ENCODE data around the gene LENG9.
A peak's percentile ranks its signal among the peaks of the same experiment; 100 is the strongest.

The LENG9 gene

DNA sequence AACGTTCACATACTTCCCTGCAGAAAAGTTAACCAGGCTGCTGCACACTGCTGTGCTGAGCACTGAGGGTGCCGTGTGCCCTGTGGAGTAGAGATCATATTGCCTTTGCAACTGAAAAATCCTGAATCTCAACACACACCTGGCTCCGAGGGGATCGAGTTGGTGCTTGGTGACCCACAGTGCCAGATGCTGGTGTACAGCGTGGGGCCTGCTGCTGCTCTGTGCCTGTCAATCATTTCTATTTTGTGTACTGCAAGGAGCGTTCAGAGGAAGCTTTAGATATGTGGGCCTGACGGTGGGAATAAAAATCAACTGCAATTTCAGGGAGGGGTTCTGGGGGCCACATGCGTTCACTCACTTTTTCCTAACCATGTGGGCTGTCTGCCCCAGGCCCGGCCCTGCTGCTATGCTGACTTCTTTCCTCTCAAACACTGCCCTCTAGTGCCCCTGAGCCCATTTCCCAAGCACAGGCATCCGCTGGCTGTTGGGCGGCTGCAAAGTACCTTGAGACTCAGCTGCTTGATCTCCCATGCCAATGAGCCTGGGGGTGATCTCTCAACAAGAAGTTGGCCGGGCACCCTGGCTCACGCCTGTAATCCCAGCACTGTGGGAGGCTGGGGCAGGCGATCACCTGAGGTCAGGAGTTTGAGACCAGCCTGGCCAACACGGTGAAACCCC, 24.3 kb downstream of the LENG9 start:
- peak; percentile 44 for ATAC-seq
- H3K4me3 Mint-ChIP-seq: no peak overlapping the region
- DNase-seq (ENCODE audit: low spot score in 2 of 2): no peak
- H3K27ac Mint-ChIP-seq: no peak overlapping the region
- peaks cover 57% of the 10 kb centered on the region for H3K36me3 Mint-ChIP-seq
- H3K4me1 Mint-ChIP-seq: peaks cover 15% of the 10 kb centered on the region
- H3K9me3 Mint-ChIP-seq: no peaks in the 10 kb centered on the region

DNA sequence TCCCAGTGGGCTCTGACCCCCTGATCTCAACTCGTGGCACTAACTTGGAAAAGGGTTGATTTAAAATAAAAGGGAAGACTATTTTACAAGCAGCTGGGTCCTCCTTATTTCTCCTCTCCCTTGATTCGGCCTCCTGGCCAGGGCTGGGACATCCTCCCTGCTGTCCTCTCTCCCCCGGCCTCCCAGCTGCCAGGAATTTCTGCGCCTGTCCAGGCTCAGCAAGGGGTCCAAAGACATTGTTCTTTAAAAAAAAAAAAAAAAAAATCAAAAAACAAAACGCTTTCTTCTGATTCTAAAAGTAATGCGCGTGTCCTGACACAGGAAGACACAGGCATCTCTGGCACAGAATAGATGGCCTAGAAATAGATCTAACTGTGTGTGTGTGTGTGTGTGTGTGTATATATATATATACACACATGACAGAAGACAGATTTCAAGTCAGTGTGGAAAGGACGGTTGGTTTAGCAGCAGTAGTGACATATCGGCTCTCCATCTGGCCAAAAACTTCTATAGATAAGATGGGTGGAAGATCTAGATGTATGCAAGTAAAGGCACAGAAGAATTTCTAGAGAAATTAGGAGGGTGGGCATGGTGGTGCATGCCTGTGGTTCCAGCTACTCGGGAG, 26.8 kb downstream of the LENG9 start:
- peaks cover 34% of the 10 kb centered on the region for H3K36me3 Mint-ChIP-seq
- H3K4me3 Mint-ChIP-seq: no peak overlapping the region
- H3K27ac Mint-ChIP-seq: peak overlapping the region; percentile 54
- ATAC-seq (no peak), DNase-seq (ENCODE audit: low spot score in 2 of 2) (no peak)
- peaks cover 15% of the 10 kb centered on the region for H3K4me1 Mint-ChIP-seq
- H3K9me3 Mint-ChIP-seq: no peaks in the 10 kb centered on the region

DNA sequence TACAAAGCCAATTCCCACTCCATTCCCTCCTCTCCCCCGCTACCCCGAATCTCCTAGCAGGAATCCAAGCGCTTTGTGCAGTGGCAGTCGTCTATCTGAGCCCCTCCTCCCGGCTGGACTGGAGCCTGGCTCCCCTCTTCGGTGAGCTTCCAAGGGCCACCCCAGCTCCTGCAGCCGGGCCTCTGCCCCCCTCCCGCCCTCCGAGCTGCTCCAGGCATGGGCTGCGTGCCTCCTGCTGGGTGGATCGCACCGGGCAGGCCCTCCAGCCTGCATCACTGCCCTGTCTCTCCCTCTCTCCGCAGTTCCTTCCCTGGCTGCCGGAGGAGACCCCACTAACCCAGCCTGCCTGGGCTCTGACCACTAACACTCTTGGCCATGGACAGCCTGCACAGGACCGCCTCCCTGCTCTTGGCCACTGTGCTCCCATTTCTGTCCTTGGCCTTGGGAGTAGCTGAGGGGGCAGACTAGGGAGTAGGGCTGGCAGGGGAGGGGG, 27.5 kb downstream of the LENG9 start:
- Mint-ChIP-seq H3K36me3 (peaks cover 27% of the 10 kb centered on the region), H3K9me3 (no peaks in the 10 kb centered on the region), H3K4me3 (no peak overlapping the region), H3K27ac (peak overlapping the region; percentile 54), H3K4me1 (peaks cover 20% of the 10 kb centered on the region)
- DNase-seq (ENCODE audit: low spot score in 2 of 2) (no peak), ATAC-seq (no peak)

DNA sequence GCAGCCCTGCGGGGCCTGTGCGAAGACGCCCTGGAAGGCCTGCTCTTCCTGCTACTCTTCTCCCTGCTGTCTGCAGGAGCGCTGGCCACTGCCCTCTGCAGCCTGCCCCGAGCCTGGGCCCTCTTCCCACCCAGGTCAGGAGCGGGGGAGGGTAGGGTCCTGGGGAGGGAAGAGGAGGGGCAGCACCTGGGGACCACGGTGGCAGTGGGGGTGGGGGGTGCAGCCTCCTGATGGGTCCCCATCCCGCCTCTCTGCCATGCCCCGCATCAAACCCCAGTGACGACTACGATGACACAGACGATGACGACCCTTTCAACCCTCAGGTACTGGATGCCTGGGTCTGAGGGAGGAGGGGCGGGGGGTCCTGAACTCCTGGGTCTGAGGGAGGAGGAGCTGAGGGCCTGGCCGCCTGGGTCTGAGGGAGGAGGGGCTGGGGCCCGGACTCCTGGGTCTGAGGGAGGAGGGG, 28.0 kb downstream of the LENG9 start:
- no peaks in the 10 kb centered on the region for H3K9me3 Mint-ChIP-seq

DNA sequence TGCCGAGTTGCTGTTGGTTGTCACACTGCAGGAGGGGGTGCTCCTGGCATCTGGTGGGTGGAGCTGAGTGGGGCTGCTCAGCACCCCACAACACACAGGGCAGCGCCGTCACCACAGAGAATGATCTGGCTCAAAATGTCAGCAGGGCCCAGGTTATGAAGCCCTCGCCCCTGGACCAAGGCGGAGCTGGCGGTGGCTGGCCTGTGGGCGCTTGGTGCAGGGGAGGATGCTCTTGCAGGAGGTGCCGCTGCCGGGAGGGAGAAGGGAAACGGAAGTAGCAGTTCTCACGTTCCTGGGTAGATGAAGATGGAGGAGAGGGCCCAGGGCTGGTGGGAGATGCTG, 28.7 kb downstream of the LENG9 start:
- Mint-ChIP-seq H3K4me3 (peak overlapping the region; percentile 28), H3K4me1 (peaks cover 25% of the 10 kb centered on the region), H3K9me3 (no peaks in the 10 kb centered on the region), H3K27ac (peak overlapping the region; percentile 32), H3K36me3 (peaks cover 18% of the 10 kb centered on the region)
- DNase-seq (ENCODE audit: low spot score in 2 of 2): no peak
- no peak for ATAC-seq

More for the DNA sequence above, 28.0 kb downstream of the LENG9 start:
- Mint-ChIP-seq H3K27ac (no peak overlapping the region), H3K36me3 (peaks cover 24% of the 10 kb centered on the region), H3K4me3 (no peak overlapping the region), H3K4me1 (peaks cover 25% of the 10 kb centered on the region)
- DNase-seq (ENCODE audit: low spot score in 2 of 2): no peak
- ATAC-seq: no peak

DNA sequence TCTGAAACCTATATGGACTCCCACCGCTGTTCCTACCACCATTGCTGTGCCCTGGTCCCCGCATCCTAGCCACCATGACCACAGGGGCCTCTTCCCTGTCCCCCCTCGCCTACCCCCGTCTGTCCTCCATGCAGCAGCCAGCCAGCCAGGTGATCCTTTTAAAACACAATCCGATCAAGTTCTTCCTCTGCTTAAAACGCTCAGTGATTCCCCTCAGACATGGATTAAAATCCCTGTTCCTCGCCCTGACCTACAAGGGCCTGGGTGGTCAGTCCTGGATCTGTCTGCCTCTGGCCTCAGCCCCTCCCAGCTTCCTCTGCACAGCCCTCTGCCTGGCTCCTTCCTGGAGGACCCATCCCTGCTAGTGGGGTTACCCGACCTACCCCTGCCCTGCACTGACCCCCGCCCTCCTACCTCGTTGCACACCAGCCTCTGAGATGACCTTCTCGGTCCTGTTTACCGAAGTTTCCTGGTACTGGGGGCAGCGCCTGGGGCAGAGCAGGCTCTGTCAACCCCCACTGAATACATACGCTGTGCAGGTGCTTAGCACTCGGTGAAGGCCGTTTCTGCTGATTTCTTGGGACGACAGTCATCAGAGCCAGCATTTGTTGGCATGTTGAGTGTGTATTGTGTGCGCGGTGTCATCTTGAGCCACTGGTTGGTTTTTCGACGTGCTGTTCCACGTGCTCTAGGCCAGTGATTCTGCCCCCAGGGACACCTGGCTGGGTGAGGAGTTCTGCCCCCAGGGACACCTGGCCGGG, 29.3 kb downstream of the LENG9 start:
- Mint-ChIP-seq H3K9me3 (no peaks in the 10 kb centered on the region), H3K27ac (peak overlapping the region; percentile 32), H3K4me1 (peaks cover 27% of the 10 kb centered on the region), H3K36me3 (peaks cover 14% of the 10 kb centered on the region), H3K4me3 (peak overlapping the region; percentile 28)
- ATAC-seq (no peak), DNase-seq (ENCODE audit: low spot score in 2 of 2) (no peak)

DNA sequence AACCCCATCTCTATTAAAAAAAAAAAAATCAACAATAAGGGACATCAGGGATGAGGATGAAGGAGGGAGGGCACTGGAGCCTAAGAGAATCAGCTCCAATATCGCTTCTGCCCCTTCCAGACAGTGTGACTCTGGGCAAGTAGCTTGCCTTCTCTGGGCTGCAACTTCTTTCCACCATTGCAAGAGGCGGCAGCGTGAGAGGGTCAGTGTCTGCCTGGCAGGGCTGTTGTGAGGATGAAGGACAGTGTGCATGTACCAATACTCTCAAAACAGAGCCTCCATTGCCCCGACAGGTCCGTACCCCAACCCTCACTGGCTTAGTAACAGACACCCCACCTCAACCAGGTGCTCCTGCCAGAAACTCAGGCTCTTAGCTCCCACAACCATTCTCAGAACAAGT, 29.9 kb downstream of the LENG9 start:
- no peak for ATAC-seq
- Mint-ChIP-seq H3K4me1 (peaks cover 31% of the 10 kb centered on the region), H3K36me3 (peaks cover 14% of the 10 kb centered on the region), H3K27ac (no peak overlapping the region), H3K4me3 (no peak overlapping the region), H3K9me3 (no peaks in the 10 kb centered on the region)
- no peak for DNase-seq (ENCODE audit: low spot score in 2 of 2)

DNA sequence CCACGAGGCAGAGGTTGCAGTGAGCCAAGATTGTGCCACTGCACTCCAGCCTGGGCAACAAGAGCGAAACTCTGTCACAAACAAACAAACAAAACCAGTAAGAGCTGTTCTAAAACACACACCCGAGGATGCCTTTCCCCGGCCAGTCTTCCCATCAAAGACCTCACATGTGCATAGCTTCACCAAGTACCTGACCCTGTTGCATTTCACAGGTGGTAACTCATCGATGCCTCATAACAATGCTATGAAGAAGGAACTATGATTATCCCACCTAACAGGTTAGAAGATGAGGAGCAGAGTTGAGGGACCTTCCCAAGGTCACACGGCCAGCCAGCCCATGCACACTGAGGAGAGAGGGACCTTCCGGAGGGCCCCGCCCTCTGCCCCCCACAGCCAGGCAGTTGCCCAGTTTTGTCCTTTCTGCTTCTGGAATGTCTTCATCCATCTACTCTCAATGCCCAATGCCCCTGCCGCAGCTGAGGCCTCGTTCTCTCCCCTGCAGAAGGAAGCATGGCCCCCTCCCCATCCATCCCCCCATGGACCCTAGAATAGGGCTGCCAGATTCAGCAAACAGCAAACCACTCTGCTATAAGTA, 31.3 kb downstream of the LENG9 start:
- peaks cover 31% of the 10 kb centered on the region for H3K4me1 Mint-ChIP-seq
- no peak overlapping the region for H3K4me3 Mint-ChIP-seq
- no peak for DNase-seq (ENCODE audit: low spot score in 2 of 2)
- peaks cover 5% of the 10 kb centered on the region for H3K36me3 Mint-ChIP-seq
- H3K9me3 Mint-ChIP-seq: no peaks in the 10 kb centered on the region
- no peak for ATAC-seq
- no peak overlapping the region for H3K27ac Mint-ChIP-seq

DNA sequence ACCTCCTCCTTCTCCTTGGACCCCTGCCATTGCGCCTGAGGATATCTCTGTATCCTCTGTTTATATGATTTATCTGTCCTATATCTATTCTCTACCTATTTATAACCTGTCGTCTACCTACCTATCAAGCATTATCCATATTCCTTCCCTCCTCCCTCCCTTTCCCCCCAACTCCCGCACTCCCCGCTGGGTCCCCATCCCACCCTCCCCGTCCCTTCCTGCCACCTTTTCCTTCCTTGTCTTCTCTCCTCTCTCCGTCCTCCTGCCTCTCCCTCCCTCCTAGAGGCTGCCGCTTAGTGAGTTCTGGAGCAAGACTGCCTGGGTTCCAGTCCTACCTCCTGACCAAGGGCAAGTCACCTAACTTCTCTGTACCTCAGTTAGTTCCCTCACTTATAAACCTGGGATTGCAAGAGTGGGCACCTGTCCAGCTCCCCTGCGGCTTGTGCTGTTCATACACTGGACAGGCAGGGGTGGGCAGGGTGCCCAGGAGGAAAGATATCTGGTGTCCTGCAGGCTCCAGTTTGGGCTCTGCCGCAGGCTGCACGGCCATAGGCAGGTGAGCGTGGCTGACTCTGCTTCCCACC, 32.2 kb downstream of the LENG9 start:
- H3K36me3 Mint-ChIP-seq: no peaks in the 10 kb centered on the region
- peaks cover 25% of the 10 kb centered on the region for H3K4me1 Mint-ChIP-seq
- ATAC-seq (no peak), DNase-seq (ENCODE audit: low spot score in 2 of 2) (no peak)
- H3K4me3 Mint-ChIP-seq: peak overlapping the region; percentile 44
- no peaks in the 10 kb centered on the region for H3K9me3 Mint-ChIP-seq
- peak overlapping the region; percentile 68 for H3K27ac Mint-ChIP-seq

DNA sequence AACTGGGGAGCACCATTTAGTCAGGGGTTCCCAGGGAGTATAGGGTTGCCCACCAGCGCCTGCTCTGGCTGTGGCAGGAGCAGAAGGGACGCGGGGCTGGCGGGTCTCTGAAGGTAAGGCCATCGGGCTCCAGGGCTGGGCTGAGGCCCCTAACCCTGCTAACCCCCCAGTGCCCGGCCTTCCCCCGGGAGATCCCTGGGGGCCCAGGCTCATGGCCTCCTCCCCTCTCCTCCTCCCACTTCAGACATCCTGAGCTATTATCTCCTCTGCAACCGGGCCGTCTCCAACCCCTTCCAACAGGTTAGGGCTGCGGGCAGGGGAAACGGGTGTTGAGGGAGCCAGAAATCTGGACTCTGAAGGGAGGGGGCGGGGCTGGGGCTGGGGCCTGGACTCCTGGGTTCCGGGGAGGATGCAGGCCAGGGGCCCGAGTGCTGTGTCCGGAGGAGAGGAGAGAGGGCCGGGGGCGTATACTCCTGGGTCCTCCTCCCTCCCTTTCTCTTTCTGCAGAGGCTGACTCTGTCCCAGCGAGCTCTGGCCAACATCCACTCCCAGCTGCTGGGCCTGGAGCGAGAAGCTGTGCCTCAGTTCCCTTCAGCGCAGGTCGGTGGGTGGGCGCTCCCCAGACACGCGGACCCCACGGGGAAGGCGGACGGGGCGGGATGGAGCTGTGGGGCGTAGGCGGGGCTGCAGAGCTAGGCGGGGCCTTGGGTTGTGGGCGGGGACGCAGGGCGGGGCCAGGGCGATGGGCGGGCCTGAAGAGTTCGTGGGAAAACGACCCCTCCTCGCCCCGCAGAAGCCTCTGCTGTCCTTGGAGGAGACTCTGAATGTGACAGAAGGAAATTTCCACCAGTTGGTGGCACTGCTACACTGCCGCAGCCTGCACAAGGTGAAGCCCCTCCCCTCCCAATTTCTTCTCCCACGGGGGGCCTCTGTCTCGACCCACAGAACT, 33.0 kb downstream of the LENG9 start:
- Mint-ChIP-seq H3K36me3 (no peaks in the 10 kb centered on the region), H3K27ac (peak overlapping the region; percentile 68), H3K9me3 (no peaks in the 10 kb centered on the region), H3K4me3 (peak overlapping the region; percentile 44), H3K4me1 (peaks cover 23% of the 10 kb centered on the region)
- ATAC-seq: peak; percentile 68
- DNase-seq (ENCODE audit: low spot score in 2 of 2): peak; percentile 31 to 64

DNA sequence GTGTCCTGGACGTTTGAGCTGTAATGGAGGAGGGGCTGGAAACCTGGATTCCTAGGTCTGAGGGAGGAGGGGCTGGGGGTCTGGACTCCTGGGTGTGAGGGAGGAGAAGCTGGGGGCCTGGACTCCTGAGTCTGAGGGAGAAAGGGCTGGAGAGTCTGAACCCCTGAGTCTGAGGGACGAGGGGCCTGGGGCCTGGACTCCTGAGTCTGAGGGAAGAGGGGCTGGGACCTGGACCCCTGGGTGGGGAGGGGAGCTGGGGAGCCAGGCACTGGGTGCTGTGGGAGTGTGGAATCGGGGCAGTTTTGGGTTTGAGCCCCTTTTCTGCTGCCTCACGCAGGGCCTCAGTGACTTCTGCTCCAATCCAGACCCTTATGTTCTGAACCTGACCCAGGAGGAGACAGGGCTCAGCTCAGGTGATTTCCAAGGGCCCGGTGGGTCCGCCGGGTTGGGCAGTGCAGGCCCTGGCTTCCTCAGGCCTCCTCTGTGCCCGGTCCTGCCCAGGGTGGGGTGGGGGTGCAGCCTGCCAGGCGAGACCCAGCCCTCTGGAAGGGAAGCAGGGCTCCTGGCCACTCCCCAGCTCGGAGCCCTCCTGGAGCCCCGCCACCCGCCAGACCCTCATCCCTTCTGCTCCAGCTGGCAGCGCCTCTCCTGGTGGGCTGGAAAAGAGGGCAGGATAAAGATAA, 33.9 kb downstream of the LENG9 start:
- no peaks in the 10 kb centered on the region for H3K36me3 Mint-ChIP-seq
- ATAC-seq (no peak), DNase-seq (ENCODE audit: low spot score in 2 of 2) (no peak)
- peaks cover 17% of the 10 kb centered on the region for H3K4me1 Mint-ChIP-seq
- peak overlapping the region; percentile 17 for H3K4me3 Mint-ChIP-seq
- H3K9me3 Mint-ChIP-seq: no peaks in the 10 kb centered on the region
- H3K27ac Mint-ChIP-seq: peak overlapping the region; percentile 77

DNA sequence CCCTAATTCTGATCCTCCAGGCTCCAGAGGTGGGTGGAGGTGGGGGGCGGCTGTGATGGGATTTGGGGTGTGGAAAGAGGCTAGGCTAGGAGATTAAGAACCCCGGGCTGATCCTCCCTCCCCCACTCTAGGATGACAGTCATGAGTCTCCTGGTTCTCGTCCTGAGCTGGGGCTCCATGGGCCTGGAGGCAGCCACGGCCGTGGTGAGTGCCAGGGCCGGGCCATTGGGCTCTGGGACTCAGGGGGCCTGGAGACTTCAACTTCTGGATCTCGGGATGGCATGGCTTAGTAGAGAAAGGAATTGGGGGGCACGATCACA, 34.4 kb downstream of the LENG9 start:
- Mint-ChIP-seq H3K4me3 (no peak overlapping the region), H3K9me3 (no peaks in the 10 kb centered on the region), H3K27ac (peak overlapping the region; percentile 77), H3K36me3 (no peaks in the 10 kb centered on the region), H3K4me1 (peaks cover 16% of the 10 kb centered on the region)
- DNase-seq (ENCODE audit: low spot score in 2 of 2) (no peak), ATAC-seq (no peak)

DNA sequence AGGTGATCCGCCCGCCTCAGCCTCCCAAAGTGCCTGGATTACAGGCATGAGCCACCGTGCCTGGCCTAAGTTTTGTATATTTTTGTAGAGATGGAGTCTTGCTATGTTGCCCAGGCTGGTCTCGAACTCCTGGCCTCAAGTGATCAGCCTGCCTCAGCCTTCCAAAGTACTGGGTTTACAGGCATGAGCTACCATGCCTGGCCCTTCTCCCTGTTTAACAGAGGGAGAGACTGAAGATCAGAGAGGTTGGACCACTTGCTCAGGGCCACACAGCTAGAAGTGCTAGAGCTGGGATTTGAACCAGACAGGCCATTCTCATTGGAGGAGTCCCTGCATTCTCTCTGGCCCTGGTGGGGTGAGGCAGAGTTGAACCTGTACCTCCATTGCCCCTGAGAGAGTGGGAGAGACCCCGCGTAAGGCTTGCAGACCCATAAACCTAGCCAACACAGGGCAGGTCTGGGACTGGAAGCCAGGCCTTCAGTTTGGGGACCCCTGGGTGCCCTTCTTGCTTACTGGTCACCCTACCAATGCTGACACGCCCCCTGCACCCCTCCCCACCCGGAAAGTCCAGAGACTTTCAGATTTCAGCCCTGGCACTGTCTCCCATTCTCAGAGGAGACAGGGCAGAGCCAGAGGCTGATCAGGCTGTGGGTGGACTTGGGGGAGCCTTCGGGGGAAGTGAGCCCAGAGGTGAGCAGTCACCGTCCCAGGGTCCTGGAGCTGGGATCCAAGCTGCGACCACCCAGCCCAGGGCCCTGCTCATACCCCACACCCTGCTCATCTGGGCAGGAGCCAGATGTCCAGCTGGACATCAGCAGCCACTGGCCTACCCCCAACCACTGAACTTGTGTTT, 35.0 kb downstream of the LENG9 start:
- H3K4me1 Mint-ChIP-seq: peaks cover 16% of the 10 kb centered on the region
- ATAC-seq (no peak), DNase-seq (ENCODE audit: low spot score in 2 of 2) (no peak)
- no peak overlapping the region for H3K4me3 Mint-ChIP-seq
- no peaks in the 10 kb centered on the region for H3K36me3 Mint-ChIP-seq
- H3K9me3 Mint-ChIP-seq: no peaks in the 10 kb centered on the region
- peak overlapping the region; percentile 77 for H3K27ac Mint-ChIP-seq

Data from stimulated activated effector memory CD8-positive, alpha-beta T cell treated with anti-CD3 and anti-CD28 coated beads, Interleukin-12 subunit alpha, Interleukin-12 subunit beta, amount 100 ng/mL, for 72 hours (primary cell).